Upper lobe of right lung (tissue), 1 donor: Measurements from ENCODE around the gene PTH2. TPM values are rescaled to one million over a fixed set of nuclear protein-coding genes. Genes with fewer than 3 reads are reported as not detected.
"Not testable (repeated sequence)": the region's sequence is repeated elsewhere in the genome, so short reads cannot be mapped to it uniquely, and the experiment has no call there.

Experiments used
- ATAC-seq: fragments of 200-7000 bp; cut with Tn5 transposase; one replicate; pipeline ENCODE4 v1.9.1; 2020; ENCODE audit warnings: mild to moderate bottlenecking, moderate library complexity
- DNase-seq: peaks from one replicate; pipeline ENCODE4 v3.0.0-alpha.2; 2020
- H3K27ac ChIP-seq: fragments of 200-600 bp; one replicate; pipeline ENCODE4 v1.8.0; 2022
- H3K27me3 ChIP-seq: fragments of 200-600 bp; one replicate; pipeline ENCODE4 v1.8.0; 2022; ENCODE audit warnings: mild to moderate bottlenecking
- H3K36me3 ChIP-seq: fragments of 200-600 bp; one replicate; pipeline ENCODE4 v1.8.0; 2022
- H3K4me1 ChIP-seq: fragments of 200-600 bp; one replicate; pipeline ENCODE4 v1.8.0; 2022
- H3K4me3 ChIP-seq: fragments of 200-600 bp; one replicate; pipeline ENCODE4 v1.8.0; 2022; ENCODE audit warnings: mild to moderate bottlenecking
- H3K9me3 ChIP-seq: fragments of 200-600 bp; one replicate; pipeline ENCODE4 v1.8.0; 2022
- intact Hi-C: fragments of 100-400 bp; cut with DNase I; formaldehyde crosslinking; loops from one replicate; pipeline ENCODE4 v1.11.0; 2022
- total RNA-seq: library from RNA; stranded (reverse); fragmentation: NEBNext Ultra II Directional; extraction: Animal tissue kit (Norgen Biotek cat#: 25700); gene quantifications from one replicate; pipeline ENCODE4 v1.2.1, GENCODE V29; 2021
- TF ChIP-seq, protein P1 (sequence below): fragments of 200-600 bp; IDR thresholded peaks from one replicate; pipeline ENCODE4 v1.8.0; 2022; ENCODE audit warnings: antibody characterized with exemption
- donor health status: DM: no; HTN: yes; CAD: no; lungs with severe emphysema.

PTH2 gene
- total RNA-seq, 1 donor from 2014 or later: not detected

DNA sequence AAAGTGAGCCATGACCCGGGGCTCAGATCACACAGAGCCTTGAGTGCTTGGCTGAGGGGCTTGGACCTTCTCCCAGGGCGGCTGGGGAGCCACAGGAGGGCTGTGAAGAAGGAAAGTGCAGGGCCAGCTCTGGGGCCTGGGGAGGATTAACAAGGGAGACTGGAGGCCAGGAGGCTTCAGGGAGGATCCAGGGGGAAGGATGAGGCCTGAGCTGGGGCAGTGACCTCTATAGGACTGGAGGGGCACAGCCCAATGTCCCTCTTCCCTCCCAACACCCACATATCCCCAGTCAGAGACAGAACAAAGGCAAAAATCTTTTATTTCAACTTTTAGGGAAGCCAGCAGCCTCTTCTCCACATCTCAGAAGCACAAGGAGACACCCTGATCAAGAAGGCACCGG is 22.8 kb upstream of the PTH2 start:
- H3K27me3 ChIP-seq: peaks cover 10% of the 10 kb centered on the region
- TF ChIP-seq, protein P1, sequence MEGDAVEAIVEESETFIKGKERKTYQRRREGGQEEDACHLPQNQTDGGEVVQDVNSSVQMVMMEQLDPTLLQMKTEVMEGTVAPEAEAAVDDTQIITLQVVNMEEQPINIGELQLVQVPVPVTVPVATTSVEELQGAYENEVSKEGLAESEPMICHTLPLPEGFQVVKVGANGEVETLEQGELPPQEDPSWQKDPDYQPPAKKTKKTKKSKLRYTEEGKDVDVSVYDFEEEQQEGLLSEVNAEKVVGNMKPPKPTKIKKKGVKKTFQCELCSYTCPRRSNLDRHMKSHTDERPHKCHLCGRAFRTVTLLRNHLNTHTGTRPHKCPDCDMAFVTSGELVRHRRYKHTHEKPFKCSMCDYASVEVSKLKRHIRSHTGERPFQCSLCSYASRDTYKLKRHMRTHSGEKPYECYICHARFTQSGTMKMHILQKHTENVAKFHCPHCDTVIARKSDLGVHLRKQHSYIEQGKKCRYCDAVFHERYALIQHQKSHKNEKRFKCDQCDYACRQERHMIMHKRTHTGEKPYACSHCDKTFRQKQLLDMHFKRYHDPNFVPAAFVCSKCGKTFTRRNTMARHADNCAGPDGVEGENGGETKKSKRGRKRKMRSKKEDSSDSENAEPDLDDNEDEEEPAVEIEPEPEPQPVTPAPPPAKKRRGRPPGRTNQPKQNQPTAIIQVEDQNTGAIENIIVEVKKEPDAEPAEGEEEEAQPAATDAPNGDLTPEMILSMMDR: no peak
- intact Hi-C loops: loop anchor here (10.0 kb wide), 1 partner anchor 221 kb away; no protein-coding TSS in a partner anchor
- no peak for DNase-seq
- no peak overlapping the region for H3K4me3 ChIP-seq
- H3K36me3 ChIP-seq: peaks cover 21% of the 10 kb centered on the region
- peaks cover 10% of the 10 kb centered on the region for H3K4me1 ChIP-seq
- H3K27ac ChIP-seq: no peak overlapping the region
- no peaks in the 10 kb centered on the region for H3K9me3 ChIP-seq
- ATAC-seq: no peak

DNA sequence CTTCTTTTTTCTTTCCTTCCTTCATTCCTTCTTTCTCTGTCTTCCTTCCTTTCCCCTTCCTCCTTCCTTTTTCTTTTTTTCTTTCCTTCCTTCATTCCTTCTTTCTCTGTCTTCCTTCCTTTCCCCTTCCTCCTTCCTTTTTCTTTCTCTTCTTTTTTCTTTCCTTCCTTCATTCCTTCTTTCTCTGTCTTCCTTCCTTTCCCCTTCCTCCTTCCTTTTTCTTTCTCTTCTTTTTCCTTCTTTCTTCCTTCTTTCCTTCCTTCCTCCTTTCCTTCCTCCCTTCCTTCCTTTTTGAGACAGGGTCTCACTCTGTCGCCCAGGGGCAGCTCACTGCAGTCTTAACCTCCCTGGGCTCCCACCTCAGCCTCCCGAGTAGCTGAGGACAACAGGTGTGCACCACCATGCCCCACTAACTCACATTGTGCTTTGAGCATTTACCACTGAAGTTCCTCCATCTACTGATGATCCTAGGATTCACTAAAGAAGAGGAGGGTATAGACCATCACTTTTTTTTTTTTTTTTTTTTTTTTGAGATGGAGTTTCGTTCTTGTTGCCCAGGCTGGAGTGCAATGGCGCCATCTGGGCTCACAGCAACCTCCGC is 21.0 kb upstream of the PTH2 start:
- not testable (repeated sequence) for ATAC-seq, H3K4me3 ChIP-seq, H3K9me3 ChIP-seq, H3K27ac ChIP-seq, DNase-seq, H3K4me1 ChIP-seq
- intact Hi-C loops: loop anchor here (5.0 to 10.0 kb wide), 2 partner anchors 52 to 219 kb away; no protein-coding TSS in a partner anchor
- Histone ChIP-seq H3K36me3 (peaks cover 18% of the 10 kb centered on the region), H3K27me3 (peaks cover 26% of the 10 kb centered on the region)

DNA sequence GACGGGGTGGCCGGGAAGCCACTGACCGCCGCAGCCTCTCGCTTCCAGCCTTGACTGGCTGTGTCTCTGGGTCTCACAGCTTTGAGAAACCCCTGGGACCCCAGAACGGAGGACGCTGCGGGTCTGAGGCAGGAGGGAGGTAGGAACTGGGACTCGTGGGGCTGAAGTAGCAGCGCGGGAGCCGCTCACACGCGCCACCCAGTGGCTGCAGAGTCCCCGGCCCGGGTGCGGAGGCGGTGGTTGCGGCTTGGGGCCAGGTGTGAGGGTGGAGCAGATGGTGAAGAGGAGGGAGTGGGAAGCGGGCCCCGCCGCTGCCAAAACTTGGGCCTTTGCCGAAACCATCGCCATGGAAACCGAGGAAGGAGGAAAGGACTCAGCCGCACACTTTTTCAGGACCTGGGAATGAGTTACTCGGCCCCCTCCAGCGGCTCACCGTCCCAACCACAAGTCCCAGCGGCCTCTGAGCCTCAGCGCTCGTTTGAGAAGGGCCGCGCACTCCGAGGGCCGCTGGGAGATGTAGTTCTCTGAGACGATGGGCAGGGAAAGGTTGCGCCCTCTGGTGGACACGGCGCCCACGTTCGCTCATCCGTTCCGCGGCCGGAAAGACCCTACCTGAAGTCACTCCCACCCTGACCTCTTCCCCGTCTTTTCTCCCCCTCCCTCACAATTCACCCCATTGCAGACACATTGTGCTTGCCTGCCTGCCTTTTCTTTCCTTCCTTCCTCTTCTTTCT is 20.3 kb upstream of the PTH2 start:
- H3K4me3 ChIP-seq: peak overlapping the region; percentile 86
- TF ChIP-seq, protein P1: peak; percentile 75
- peaks cover 4% of the 10 kb centered on the region for H3K4me1 ChIP-seq
- ATAC-seq: peak; percentile 93
- no peaks in the 10 kb centered on the region for H3K9me3 ChIP-seq
- H3K27me3 ChIP-seq: peaks cover 33% of the 10 kb centered on the region
- intact Hi-C loops: loop anchor here (5.0 to 10.0 kb wide), 2 partner anchors 51 to 219 kb away; no protein-coding TSS in a partner anchor
- H3K27ac ChIP-seq: peak overlapping the region; percentile 69
- peak; percentile 96 for DNase-seq
- peaks cover 11% of the 10 kb centered on the region for H3K36me3 ChIP-seq

DNA sequence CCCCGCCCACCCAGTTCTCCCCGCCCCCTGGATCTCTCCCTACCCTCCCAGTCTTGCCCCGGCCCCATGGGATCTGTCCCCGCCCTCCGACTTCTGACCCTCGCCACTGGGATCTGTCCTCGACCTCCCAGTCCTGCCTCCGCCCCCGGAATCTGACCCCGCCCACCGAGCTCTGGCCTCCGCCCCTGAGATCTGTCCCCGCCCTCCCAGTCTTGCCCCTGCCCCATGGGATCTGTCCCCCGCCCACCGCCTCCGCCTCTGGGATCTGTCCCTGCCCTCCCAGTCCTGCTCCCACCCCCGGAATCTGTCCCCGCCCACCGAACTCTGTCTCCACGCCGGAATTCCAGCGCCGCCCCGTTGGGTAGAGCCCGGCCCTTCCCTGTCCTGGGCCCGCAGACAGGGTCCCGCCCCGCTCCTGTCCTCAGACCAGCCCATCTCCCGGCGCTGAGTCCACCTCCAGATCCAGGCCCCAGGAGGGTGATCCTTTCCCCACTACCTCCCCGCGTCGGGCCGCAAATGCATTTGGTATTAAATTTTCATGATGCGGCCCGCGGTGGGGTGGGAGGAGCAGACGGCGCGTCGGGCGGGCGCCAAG is 19.6 kb upstream of the PTH2 start:
- TF ChIP-seq, protein P1: no peak
- Histone ChIP-seq H3K4me3 (peak overlapping the region; percentile 86), H3K9me3 (no peaks in the 10 kb centered on the region), H3K4me1 (peaks cover 4% of the 10 kb centered on the region), H3K27ac (peak overlapping the region; percentile 69), H3K27me3 (peaks cover 39% of the 10 kb centered on the region), H3K36me3 (peaks cover 9% of the 10 kb centered on the region)
- DNase-seq (peak; percentile 97), ATAC-seq (peak; percentile 80)
- intact Hi-C loops: loop anchor here (5.0 to 10.0 kb wide), 2 partner anchors 51 to 218 kb away; no protein-coding TSS in a partner anchor

DNA sequence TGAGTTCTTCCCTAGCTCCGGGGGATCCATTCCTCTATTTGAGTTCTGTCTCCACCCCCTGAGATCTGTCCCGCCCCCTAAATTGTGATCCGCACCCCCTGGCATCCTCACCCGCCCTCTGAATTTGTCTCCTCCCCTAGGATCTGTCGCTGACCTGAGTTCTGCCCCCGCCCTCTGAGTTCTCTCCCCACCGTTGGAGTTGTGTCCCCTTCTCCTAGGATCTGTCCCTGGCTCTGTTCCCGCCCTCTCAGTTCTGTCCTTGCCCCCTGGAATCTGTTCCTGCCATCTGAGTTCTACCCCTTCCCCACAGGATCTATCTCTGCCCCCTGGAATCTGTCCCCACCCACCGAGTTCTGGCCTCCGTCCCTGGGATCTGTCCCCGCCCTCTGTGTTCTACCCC is 19.1 kb upstream of the PTH2 start:
- intact Hi-C loops: loop anchor here (5.0 to 10.0 kb wide), 2 partner anchors 50 to 218 kb away; no protein-coding TSS in a partner anchor
- H3K9me3 ChIP-seq: no peaks in the 10 kb centered on the region
- no peak overlapping the region for H3K27ac ChIP-seq
- H3K27me3 ChIP-seq: peaks cover 41% of the 10 kb centered on the region
- DNase-seq (no peak), ATAC-seq (no peak)
- H3K36me3 ChIP-seq: peaks cover 9% of the 10 kb centered on the region
- TF ChIP-seq, protein P1: no peak
- peaks cover 4% of the 10 kb centered on the region for H3K4me1 ChIP-seq
- H3K4me3 ChIP-seq: peak overlapping the region; percentile 8
